Psoas muscle (tissue), 8 donors: Measurements from ENCODE around the gene STYXL1. TPM values are rescaled to one million over a fixed set of nuclear protein-coding genes. Genes with fewer than 3 reads are reported as not detected.
"Not testable (repeated sequence)": the region's sequence is repeated elsewhere in the genome, so short reads cannot be mapped to it uniquely, and the experiment has no call there.

Experiments
- ATAC-seq, 4 donors: fragments of 200-7000 bp; cut with Tn5 transposase; one replicate each; pipeline ENCODE4 v1.9.1; 2020; ENCODE audit warnings: moderate library complexity in 3 of 4, mild to moderate bottlenecking in 2 of 4
- DNase-seq, 2 donors: peaks; one replicate each; pipeline ENCODE4 v3.0.0-alpha.2; 2020
- H3K27ac ChIP-seq: fragments of 200-600 bp; one replicate; pipeline ENCODE4 v1.8.0; 2022
- H3K27me3 ChIP-seq, 3 donors: fragments of 200-600 bp in 1 of 3; one replicate each; pipeline versions ENCODE4 v1.6.1 to v1.8.0; 2013 to 2022; ENCODE audit warnings: low read length in 2 of 3, mild to moderate bottlenecking in 2 of 3, moderate library complexity in 1 of 3; ENCODE audit not compliant: insufficient read depth in 3 of 3
- H3K36me3 ChIP-seq, 2 donors: fragments of 200-600 bp in 1 of 2; one replicate each; pipeline versions ENCODE4 v1.6.1 to v1.8.0; 2013 to 2022; ENCODE audit warnings: low read depth in 1 of 2, mild to moderate bottlenecking in 1 of 2, moderate library complexity in 1 of 2; ENCODE audit not compliant: insufficient read depth in 1 of 2
- H3K4me1 ChIP-seq: fragments of 200-600 bp; one replicate; pipeline ENCODE4 v1.8.0; 2022
- H3K4me3 ChIP-seq: fragments of 200-600 bp; one replicate; pipeline ENCODE4 v1.8.0; 2022; ENCODE audit warnings: mild to moderate bottlenecking
- H3K9me3 ChIP-seq: fragments of 200-600 bp; one replicate; pipeline ENCODE4 v1.8.0; 2022
- WGBS, 3 donors: extraction: QIAGEN DNeasy Blood & Tissue Kit; methylation state at CpG; one replicate each; pipeline versions ENCODE4 v1.1.6 to v1.1.7; 2013; 5-methylcytosine and 5-hydroxymethylcytosine counted together
- intact Hi-C, 2 donors: fragments of 100-400 bp; cut with DNase I; formaldehyde crosslinking; loops; one replicate each; pipeline versions ENCODE4 v1.11.0 to v1.14.2; 2022
- long read RNA-seq, 2 donors: library from polyadenylated mRNA; unstranded; transcript quantifications; one replicate each; pipeline ENCODE4 v2.0.0, GENCODE V29; 2021
- polyA plus RNA-seq, 3 donors: library from polyadenylated mRNA; stranded (reverse); fragments of 200-250 nt; gene quantifications; one replicate each; pipeline ENCODE4 v1.2.3, GENCODE V29; 2013
- total RNA-seq, 4 donors: library from RNA; stranded (reverse); fragmentation: NEBNext Ultra II Directional in 2 of 4; extraction: Animal tissue kit (Norgen Biotek cat#: 25700) in 2 of 4; gene quantifications; one replicate each; pipeline versions ENCODE4 v1.2.1 to v1.2.4, GENCODE V29; 2021 to 2023
- TF ChIP-seq, protein P1 (sequence below): fragments of 200-600 bp; IDR thresholded peaks from one replicate; pipeline ENCODE4 v1.8.0; 2022; ENCODE audit warnings: antibody characterized with exemption
- donor health status: healthy with polysubstance abuse.
- donor health status: DM: no; HTN: no; CAD: no; lungs with moderate emphysema.
- donor health status: Bipolar disorder and iron deficiency.
- donor health status: healthy.
- donor health status: DM: yes; HTN: yes; CAD: no.
- donor health status: DM: no; HTN: no; CAD: no.
- donor health status: DM: no; HTN: no; CAD: no.
- donor health status: DM: yes; HTN: yes; CAD: no.

Gene STYXL1, protein sequence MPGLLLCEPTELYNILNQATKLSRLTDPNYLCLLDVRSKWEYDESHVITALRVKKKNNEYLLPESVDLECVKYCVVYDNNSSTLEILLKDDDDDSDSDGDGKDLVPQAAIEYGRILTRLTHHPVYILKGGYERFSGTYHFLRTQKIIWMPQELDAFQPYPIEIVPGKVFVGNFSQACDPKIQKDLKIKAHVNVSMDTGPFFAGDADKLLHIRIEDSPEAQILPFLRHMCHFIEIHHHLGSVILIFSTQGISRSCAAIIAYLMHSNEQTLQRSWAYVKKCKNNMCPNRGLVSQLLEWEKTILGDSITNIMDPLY
- total RNA-seq: 10 to 100 TPM in 3 of 4 donors, 1 to 10 TPM in 1; 6.6 to 42.3 (median 14.1) TPM
- 10 to 100 TPM in 2 of 3 donors, 1 to 10 TPM in 1; 9.5 to 67.5 (median 39.9) TPM for polyA plus RNA-seq
- long read RNA-seq, donor 1, partial matches to known transcripts: 0 of 5 reads
- long read RNA-seq, donor 1, other reads (novel, unspliced or antisense): 5 of 5 reads
- long read RNA-seq, donor 2, partial matches to known transcripts: 0 of 3 reads
- long read RNA-seq, donor 2, other reads (novel, unspliced or antisense): 2 of 3 reads

DNA sequence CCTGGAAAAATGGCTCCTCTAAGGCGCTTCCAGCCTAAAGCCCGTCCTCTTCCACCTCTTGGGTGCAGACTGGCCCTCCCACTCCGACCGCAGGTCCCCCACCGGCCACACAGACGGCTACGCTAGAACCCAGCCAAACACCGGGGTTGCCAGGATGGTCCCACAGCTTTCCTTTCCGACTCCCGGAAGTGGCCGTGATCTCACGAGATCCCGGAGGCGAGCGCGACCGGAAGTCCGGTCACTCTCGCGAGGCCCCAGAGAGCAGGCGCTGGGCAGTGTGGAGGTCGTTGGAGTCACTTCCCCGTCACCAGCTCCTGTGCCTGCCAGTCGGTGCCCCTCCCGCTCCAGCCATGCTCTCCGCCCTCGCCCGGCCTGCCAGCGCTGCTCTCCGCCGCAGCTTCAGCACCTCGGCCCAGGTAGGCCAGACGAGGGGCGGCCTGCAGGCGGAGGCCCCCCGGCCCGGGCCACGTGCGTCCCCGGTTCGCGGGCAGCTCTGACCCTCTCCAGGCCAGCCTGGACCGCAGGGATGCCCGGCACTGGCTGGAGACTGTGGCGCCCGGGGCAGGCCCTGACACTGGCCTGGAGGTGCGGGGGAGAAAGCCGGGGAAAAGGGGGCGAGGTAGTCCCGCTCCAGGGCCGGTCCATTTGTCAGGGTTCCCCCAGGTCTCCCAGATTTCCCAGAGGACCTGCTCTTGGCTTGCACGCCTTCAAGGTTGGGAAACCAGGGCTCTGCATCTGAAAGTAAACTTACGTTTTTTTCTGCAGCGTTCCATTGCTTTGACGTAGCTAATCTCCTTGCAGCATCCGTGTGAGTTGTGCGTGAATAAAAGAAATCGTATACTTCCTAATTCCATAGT lies at the start of gene STYXL1, which contains the start of gene MDH2:
Gene STYXL1 (minus strand): TSS at position 190 of the 857 bp plus-strand sequence. CDS start 17,477 bp downstream, outside the sequence.
Gene MDH2 (plus strand): TSS at position 296 of the 857 bp plus-strand sequence. CDS start 55 bp downstream, at position 351.
- Histone ChIP-seq H3K4me3 (peak within 1 kb of the TSS; percentile 96), H3K4me1 (peaks cover 22% of the 10 kb centered on the region), H3K9me3 (no peaks in the 10 kb centered on the region), H3K27ac (peak within 1 kb of the TSS; percentile 98), H3K36me3 (peaks cover 0 to 12% of the 10 kb centered on the region in 2 donors), H3K27me3 (no peaks in the 10 kb centered on the region)
- ATAC-seq (peak; percentile 94 to 97 (median 95)), DNase-seq (peak; percentile 97 to 98)
- intact Hi-C loops: no loop called here
- WGBS, 3 donors: 0 to 1% (median 0%) methylated on average over 51 to 58 of the region's 58 CpGs
- TF ChIP-seq, protein P1, sequence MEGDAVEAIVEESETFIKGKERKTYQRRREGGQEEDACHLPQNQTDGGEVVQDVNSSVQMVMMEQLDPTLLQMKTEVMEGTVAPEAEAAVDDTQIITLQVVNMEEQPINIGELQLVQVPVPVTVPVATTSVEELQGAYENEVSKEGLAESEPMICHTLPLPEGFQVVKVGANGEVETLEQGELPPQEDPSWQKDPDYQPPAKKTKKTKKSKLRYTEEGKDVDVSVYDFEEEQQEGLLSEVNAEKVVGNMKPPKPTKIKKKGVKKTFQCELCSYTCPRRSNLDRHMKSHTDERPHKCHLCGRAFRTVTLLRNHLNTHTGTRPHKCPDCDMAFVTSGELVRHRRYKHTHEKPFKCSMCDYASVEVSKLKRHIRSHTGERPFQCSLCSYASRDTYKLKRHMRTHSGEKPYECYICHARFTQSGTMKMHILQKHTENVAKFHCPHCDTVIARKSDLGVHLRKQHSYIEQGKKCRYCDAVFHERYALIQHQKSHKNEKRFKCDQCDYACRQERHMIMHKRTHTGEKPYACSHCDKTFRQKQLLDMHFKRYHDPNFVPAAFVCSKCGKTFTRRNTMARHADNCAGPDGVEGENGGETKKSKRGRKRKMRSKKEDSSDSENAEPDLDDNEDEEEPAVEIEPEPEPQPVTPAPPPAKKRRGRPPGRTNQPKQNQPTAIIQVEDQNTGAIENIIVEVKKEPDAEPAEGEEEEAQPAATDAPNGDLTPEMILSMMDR: no peak

DNA sequence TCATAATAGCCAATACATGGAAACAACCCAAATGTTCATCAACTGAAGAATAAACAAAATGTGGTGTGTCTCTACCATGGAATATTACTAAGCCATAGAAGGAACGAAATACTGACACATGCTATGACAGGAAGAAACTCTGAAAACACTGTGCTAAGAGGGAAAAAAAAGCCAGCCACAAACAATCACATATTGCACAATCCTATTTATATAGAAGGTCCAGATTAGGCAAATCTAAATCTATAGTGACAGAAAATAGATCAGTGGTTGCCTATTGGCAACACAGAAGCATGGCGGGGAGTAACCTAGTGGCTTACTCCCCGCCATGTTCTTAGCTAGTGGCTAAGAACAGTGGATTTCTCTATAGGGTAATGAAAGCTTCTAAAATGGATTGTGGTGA lies 48.1 kb upstream of the STYXL1 start:
- 75 to 89% (median 76%) methylated on average over 3 of the region's 3 CpGs for WGBS, 3 donors
- Histone ChIP-seq H3K4me3 (no peak overlapping the region), H3K9me3 (no peaks in the 10 kb centered on the region), H3K4me1 (no peaks in the 10 kb centered on the region), H3K27ac (no peak overlapping the region), H3K27me3 (peaks cover 0 to 3% (median 2%) of the 10 kb centered on the region in 3 donors), H3K36me3 (no peaks in the 10 kb centered on the region)
- DNase-seq (no peak), ATAC-seq (no peak)
- TF ChIP-seq, protein P1: no peak
- intact Hi-C loops: no loop called here

DNA sequence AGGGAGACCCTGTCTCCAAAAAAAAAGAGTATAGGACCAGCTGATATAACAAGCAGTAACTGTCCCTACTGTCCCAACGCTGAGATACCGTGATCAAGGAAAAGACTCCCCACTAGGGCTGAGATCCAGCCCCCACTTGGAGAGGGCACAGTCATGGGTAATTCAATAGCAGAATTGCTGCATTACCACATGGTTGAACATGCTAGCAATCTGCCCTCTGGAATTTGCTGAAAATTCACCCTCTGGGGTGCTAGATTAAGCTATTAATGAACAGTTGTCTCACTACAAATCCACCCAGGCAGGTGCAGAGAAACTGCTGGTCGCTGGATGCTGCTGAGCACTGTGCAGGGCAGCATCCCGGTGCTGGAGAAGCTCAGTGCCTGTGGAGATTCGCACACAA lies 46.5 kb upstream of the STYXL1 start:
- H3K4me1 ChIP-seq, DNase-seq, H3K9me3 ChIP-seq, intact Hi-C loops, H3K27ac ChIP-seq, ATAC-seq, H3K36me3 ChIP-seq, H3K27me3 ChIP-seq, H3K4me3 ChIP-seq: not testable (repeated sequence)
- WGBS, 3 donors: 39 to 56% (median 39%) methylated on average over 5 of the region's 5 CpGs

DNA sequence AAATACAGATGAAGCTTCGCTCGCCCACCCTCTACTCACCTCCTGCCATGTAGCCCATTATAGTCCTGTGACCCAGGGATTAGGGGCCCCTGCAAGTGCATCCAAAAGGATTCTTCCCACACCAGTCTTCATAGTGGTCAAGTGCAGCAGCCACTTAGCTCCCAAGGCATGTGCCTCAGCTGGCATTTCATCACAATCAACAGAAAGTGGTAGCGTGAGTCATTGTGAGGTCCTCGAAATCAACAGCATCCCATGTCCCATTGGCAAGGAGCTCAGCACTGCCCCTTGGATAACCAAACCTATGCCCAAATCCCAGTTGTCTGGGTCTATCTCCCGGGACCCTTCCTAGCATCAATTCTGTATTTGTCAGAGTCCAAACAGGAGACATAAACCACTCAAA lies 45.7 kb upstream of the STYXL1 start:
- H3K27ac ChIP-seq, H3K9me3 ChIP-seq, H3K4me3 ChIP-seq, DNase-seq, ATAC-seq, intact Hi-C loops, H3K27me3 ChIP-seq, H3K36me3 ChIP-seq, H3K4me1 ChIP-seq: not testable (repeated sequence)
- 69 to 74% (median 74%) methylated on average over 5 of the region's 5 CpGs for WGBS, 3 donors

DNA sequence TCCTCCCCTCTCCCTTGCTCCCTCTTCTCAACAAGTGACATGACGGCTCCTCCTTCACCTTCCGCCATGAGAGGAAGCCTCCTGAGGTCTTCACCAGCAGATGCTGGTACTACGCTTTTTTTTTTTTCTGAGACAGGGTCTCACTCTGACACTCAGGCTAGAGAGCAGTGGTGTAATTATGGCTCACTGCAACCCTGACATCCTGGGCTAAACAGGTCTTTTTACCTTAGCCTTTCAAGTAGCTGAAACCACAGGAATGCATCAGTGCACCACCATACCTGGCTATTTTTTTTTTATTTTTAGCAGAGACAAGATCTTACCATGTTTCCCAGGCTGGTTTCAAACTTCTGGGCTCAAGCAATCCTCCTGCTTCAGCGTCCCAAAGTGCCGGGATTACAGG lies 43.7 kb upstream of the STYXL1 start:
- Histone ChIP-seq H3K4me3 (no peak overlapping the region), H3K27ac (no peak overlapping the region), H3K27me3 (peaks cover 0 to 3% (median 2%) of the 10 kb centered on the region in 3 donors), H3K4me1 (no peaks in the 10 kb centered on the region), H3K9me3 (no peaks in the 10 kb centered on the region), H3K36me3 (no peaks in the 10 kb centered on the region)
- WGBS, 3 donors: 85 to 90% (median 88%) methylated on average over 5 of the region's 5 CpGs
- TF ChIP-seq, protein P1: no peak
- DNase-seq: no peak
- intact Hi-C loops: no loop called here
- ATAC-seq: no peak
